NB4 (cell line): ENCODE data around the gene TEDDM1.

ENCODE experiments used
- POLR2A ChIP-seq: IDR thresholded peaks from 2 replicates; pipeline ENCODE4 v1.6.1; 2011; ENCODE audit warnings: mild to moderate bottlenecking; ENCODE audit not compliant: insufficient read length; ENCODE audit errors: extremely low read depth
- TF ChIP-seq, protein P1 (sequence below): IDR thresholded peaks from one replicate; pipeline ENCODE4 v1.5.1; 2012; ENCODE audit warnings: low read depth, low read length
- TF ChIP-seq, protein P2 (sequence below): IDR thresholded peaks from 2 replicates; pipeline ENCODE4 v1.6.1; 2011; ENCODE audit warnings: low read depth, low read length

DNA sequence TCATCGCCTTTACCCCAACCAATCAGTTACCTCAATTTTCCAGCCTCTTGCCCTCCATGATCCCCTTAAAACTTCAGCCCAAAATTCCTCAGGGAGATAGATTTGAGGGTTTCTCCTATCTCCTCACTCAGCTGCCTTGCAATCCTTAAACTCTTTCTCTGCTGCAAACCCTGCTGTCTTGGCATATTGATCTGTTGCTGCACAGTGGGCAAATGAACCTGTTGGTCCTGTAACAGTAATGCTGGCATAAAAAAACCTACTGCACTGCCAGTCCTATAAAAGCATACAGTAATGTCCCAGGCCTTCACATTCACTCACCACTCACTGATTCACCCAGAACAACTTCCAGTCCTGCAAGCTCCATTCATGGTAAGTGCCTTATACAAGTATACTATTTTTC is 5.1 kb upstream of the TEDDM1 start:
- TF ChIP-seq, protein P1, sequence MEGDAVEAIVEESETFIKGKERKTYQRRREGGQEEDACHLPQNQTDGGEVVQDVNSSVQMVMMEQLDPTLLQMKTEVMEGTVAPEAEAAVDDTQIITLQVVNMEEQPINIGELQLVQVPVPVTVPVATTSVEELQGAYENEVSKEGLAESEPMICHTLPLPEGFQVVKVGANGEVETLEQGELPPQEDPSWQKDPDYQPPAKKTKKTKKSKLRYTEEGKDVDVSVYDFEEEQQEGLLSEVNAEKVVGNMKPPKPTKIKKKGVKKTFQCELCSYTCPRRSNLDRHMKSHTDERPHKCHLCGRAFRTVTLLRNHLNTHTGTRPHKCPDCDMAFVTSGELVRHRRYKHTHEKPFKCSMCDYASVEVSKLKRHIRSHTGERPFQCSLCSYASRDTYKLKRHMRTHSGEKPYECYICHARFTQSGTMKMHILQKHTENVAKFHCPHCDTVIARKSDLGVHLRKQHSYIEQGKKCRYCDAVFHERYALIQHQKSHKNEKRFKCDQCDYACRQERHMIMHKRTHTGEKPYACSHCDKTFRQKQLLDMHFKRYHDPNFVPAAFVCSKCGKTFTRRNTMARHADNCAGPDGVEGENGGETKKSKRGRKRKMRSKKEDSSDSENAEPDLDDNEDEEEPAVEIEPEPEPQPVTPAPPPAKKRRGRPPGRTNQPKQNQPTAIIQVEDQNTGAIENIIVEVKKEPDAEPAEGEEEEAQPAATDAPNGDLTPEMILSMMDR: no peak
- no peak for TF ChIP-seq POLR2A
- TF ChIP-seq, protein P2, sequence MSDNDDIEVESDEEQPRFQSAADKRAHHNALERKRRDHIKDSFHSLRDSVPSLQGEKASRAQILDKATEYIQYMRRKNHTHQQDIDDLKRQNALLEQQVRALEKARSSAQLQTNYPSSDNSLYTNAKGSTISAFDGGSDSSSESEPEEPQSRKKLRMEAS: no peak
